ENCODE data around the gene NFATC1. TPM values are rescaled to one million over a fixed set of nuclear protein-coding genes. Genes with fewer than 3 reads are reported as not detected.
A peak's percentile ranks its signal among the peaks of the same experiment; 100 is the strongest.

NFATC1 gene
- total and polyA plus RNA-seq, 9 donors, result 7.0 to 17.1 (median 12.6) TPM

GRCh38 chr18:79432376-79433120, 36.8 kb downstream of the NFATC1 start:
- no peak overlapping the region for H3K27ac ChIP-seq (ENCODE audit: low read length)
- no peak for DNase-seq
- 88% methylated on average over 31 of the region's 33 CpGs for WGBS (ENCODE audit: insufficient coverage)
- H3K27me3 ChIP-seq (ENCODE audit: control insufficient read depth, insufficient read depth, low read length), result no peaks in the 10 kb centered on the region
- no peaks in the 10 kb centered on the region for H3K9me3 ChIP-seq (replicated peaks; ENCODE audit: control insufficient read depth, low read depth, low read length)
- peaks cover 14% of the 10 kb centered on the region for H3K36me3 ChIP-seq (ENCODE audit: control insufficient read depth, insufficient read depth, low read length)
- no peak overlapping the region for H3K4me3 ChIP-seq (ENCODE audit: low read length)
- peaks cover 15% of the 10 kb centered on the region for H3K4me1 ChIP-seq (ENCODE audit: control insufficient read depth, insufficient read depth, low read length)

- Histone ChIP-seq H3K9me3 (replicated peaks; ENCODE audit: control insufficient read depth, low read depth, low read length) (no peaks in the 10 kb centered on the region), H3K27me3 (ENCODE audit: control insufficient read depth, insufficient read depth, low read length) (no peaks in the 10 kb centered on the region), H3K27ac (ENCODE audit: low read length) (no peak overlapping the region), H3K4me3 (ENCODE audit: low read length) (no peak overlapping the region), H3K4me1 (ENCODE audit: control insufficient read depth, insufficient read depth, low read length) (peaks cover 15% of the 10 kb centered on the region), H3K36me3 (ENCODE audit: control insufficient read depth, insufficient read depth, low read length) (peaks cover 18% of the 10 kb centered on the region)
- WGBS (ENCODE audit: insufficient coverage), result 93% methylated on average over 27 of the region's 27 CpGs
- DNase-seq, result no peak
Observed at GRCh38 chr18:79433431-79433830, 37.7 kb downstream of the NFATC1 start.

DNA sequence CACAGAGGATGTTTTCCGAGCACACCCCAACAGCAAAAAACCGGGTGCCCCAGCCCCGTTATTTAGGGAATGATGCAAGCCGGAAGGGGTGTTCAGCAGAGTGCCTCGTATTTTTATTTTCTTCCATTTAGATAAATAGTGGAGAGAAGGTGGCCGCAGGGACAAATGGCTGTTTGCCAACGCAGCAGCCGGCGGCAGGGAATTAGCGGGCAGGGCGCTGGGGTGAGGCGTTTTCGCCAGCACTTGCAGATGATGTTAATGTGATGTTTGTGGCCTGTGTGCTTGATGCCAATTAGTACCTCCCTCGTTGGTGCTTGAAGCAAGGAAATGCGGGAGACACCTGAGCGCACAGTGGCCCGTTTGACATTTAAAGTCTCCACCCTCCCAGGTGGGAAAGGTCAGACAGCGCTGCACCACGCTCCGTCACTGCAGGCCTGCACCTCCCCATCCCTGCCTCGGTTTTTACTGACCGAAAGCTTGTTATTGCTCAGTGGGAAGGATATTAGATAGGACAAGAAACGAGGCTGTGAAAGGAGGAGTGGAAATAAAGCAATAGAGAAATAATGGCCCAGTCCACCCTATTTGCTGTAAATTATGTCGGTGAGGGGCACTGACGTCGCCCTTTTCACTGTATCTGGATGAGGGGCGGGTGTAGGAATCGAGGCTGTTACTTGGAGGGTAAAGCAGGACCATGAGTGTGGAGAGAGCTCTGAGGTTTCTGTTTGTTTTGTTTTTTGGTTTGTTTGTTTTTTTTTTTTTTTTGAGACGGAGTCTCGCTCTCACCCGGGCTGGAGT, 39.1 kb downstream of the NFATC1 start:
- Histone ChIP-seq H3K27me3 (ENCODE audit: control insufficient read depth, insufficient read depth, low read length) (no peaks in the 10 kb centered on the region), H3K36me3 (ENCODE audit: control insufficient read depth, insufficient read depth, low read length) (peaks cover 18% of the 10 kb centered on the region)

GRCh38 chr18:79436556-79437275, 41.0 kb downstream of the NFATC1 start:
- WGBS (ENCODE audit: insufficient coverage), result 94% methylated on average over 32 of the region's 37 CpGs
- Histone ChIP-seq H3K36me3 (ENCODE audit: control insufficient read depth, insufficient read depth, low read length) (peaks cover 22% of the 10 kb centered on the region), H3K27ac (ENCODE audit: low read length) (no peak overlapping the region), H3K9me3 (replicated peaks; ENCODE audit: control insufficient read depth, low read depth, low read length) (no peaks in the 10 kb centered on the region), H3K4me3 (ENCODE audit: low read length) (no peak overlapping the region), H3K4me1 (ENCODE audit: control insufficient read depth, insufficient read depth, low read length) (peaks cover 38% of the 10 kb centered on the region), H3K27me3 (ENCODE audit: control insufficient read depth, insufficient read depth, low read length) (no peaks in the 10 kb centered on the region)
- DNase-seq, result no peak

More for the DNA sequence above, 39.1 kb downstream of the NFATC1 start:
- Histone ChIP-seq H3K9me3 (replicated peaks; ENCODE audit: control insufficient read depth, low read depth, low read length) (no peaks in the 10 kb centered on the region), H3K4me1 (ENCODE audit: control insufficient read depth, insufficient read depth, low read length) (peaks cover 29% of the 10 kb centered on the region), H3K27ac (ENCODE audit: low read length) (no peak overlapping the region), H3K4me3 (ENCODE audit: low read length) (no peak overlapping the region)
- WGBS (ENCODE audit: insufficient coverage), result 84% methylated on average over 16 of the region's 31 CpGs
- no peak for DNase-seq

GRCh38 chr18:79438089-79438897, 42.6 kb downstream of the NFATC1 start:
- 74% methylated on average over 31 of the region's 36 CpGs for WGBS (ENCODE audit: insufficient coverage)
- no peaks in the 10 kb centered on the region for H3K27me3 ChIP-seq (ENCODE audit: control insufficient read depth, insufficient read depth, low read length)
- no peak overlapping the region for H3K4me3 ChIP-seq (ENCODE audit: low read length)
- H3K9me3 ChIP-seq (replicated peaks; ENCODE audit: control insufficient read depth, low read depth, low read length), result no peaks in the 10 kb centered on the region
- H3K4me1 ChIP-seq (ENCODE audit: control insufficient read depth, insufficient read depth, low read length), result peaks cover 48% of the 10 kb centered on the region
- H3K27ac ChIP-seq (ENCODE audit: low read length), result peak overlapping the region; percentile 40
- DNase-seq, result peak; percentile 62
- H3K36me3 ChIP-seq (ENCODE audit: control insufficient read depth, insufficient read depth, low read length), result peaks cover 21% of the 10 kb centered on the region

GRCh38 chr18:79438898-79439627, 43.3 kb downstream of the NFATC1 start:
- DNase-seq, result peak; percentile 85
- peak overlapping the region; percentile 40 for H3K27ac ChIP-seq (ENCODE audit: low read length)

DNA sequence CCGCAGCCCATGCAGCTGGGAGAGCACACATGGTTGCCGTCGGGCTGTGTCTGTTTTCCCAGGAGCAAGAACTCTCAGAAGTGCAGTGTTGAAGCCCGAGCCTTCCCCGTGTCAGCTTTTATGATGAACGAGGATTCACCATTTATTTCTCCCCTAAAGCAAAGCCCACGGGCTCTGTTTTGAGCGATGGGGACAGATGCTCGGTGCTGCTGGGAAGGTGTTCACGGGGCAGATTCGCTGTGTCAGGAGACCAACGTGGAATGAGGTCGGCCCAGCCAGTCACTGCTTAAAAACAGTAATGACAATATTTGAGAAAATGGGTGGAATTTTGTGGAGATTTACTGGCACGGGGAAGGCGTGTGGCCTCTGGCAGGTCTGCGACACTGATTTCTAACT, 43.9 kb downstream of the NFATC1 start:
- Histone ChIP-seq H3K4me1 (ENCODE audit: control insufficient read depth, insufficient read depth, low read length) (peaks cover 47% of the 10 kb centered on the region), H3K27me3 (ENCODE audit: control insufficient read depth, insufficient read depth, low read length) (no peaks in the 10 kb centered on the region), H3K27ac (ENCODE audit: low read length) (peak overlapping the region; percentile 40), H3K4me3 (ENCODE audit: low read length) (no peak overlapping the region), H3K36me3 (ENCODE audit: control insufficient read depth, insufficient read depth, low read length) (peaks cover 13% of the 10 kb centered on the region), H3K9me3 (replicated peaks; ENCODE audit: control insufficient read depth, low read depth, low read length) (no peaks in the 10 kb centered on the region)
- DNase-seq, result no peak
- WGBS (ENCODE audit: insufficient coverage), result 16% methylated on average over 10 of the region's 16 CpGs

More at GRCh38 chr18:79438898-79439627, 43.3 kb downstream of the NFATC1 start:
- H3K4me3 ChIP-seq (ENCODE audit: low read length), result no peak overlapping the region
- WGBS (ENCODE audit: insufficient coverage), result 38% methylated on average over 33 of the region's 37 CpGs
- H3K4me1 ChIP-seq (ENCODE audit: control insufficient read depth, insufficient read depth, low read length), result peaks cover 53% of the 10 kb centered on the region
- H3K36me3 ChIP-seq (ENCODE audit: control insufficient read depth, insufficient read depth, low read length), result peaks cover 14% of the 10 kb centered on the region
- H3K27me3 ChIP-seq (ENCODE audit: control insufficient read depth, insufficient read depth, low read length), result no peaks in the 10 kb centered on the region
- no peaks in the 10 kb centered on the region for H3K9me3 ChIP-seq (replicated peaks; ENCODE audit: control insufficient read depth, low read depth, low read length)

DNA sequence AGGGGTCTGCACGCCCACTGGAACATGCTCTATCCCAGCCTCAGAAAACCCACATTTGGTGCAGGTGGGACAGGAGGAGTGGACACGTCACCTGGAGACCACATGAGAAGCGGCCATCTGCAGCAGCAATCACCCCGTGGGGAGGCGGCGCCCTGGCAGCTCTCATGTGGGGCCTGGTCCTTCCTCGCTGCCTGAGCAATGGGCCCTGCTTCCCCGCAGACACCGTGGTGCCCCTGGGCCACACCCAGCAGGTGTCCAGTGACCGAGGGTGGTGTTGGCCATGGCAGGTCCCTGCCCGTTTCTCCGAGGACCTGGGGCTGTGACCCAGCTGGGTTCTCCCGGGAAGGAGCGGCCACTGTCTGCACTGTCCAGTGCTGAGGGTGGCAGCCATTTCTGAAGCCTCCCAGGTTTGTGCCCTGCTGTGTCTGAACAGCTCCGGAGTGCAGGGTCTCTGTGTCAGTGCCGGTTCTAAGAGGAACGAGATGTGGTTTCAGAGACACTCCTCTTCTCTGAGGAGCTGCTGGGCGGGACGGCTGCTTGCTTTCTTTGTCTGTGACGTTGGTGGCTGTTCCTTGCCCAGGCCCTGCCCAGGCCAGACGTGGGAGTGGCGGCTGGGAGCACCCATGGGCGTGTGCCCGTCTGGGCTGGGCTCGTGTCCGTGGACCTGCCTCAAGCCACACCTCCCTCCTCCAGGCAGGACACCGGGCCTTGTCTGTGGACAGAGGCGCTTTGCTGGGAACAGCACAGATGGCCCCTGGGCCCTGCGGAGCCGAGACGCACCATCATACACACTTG, 44.8 kb downstream of the NFATC1 start:
- DNase-seq, result no peak
- H3K27ac ChIP-seq (ENCODE audit: low read length), result no peak overlapping the region

More for the DNA sequence above, 44.8 kb downstream of the NFATC1 start:
- WGBS (ENCODE audit: insufficient coverage), result 78% methylated on average over 29 of the region's 31 CpGs
- H3K36me3 ChIP-seq (ENCODE audit: control insufficient read depth, insufficient read depth, low read length), result peaks cover 12% of the 10 kb centered on the region
- H3K4me1 ChIP-seq (ENCODE audit: control insufficient read depth, insufficient read depth, low read length), result peaks cover 45% of the 10 kb centered on the region
- H3K9me3 ChIP-seq (replicated peaks; ENCODE audit: control insufficient read depth, low read depth, low read length), result no peaks in the 10 kb centered on the region
- no peak overlapping the region for H3K4me3 ChIP-seq (ENCODE audit: low read length)
- no peaks in the 10 kb centered on the region for H3K27me3 ChIP-seq (ENCODE audit: control insufficient read depth, insufficient read depth, low read length)

Data from muscle of leg (tissue), 11 donors.